NCI-H1417 (cell line): Measurements from ENCODE around the gene APOC4.
A peak's percentile ranks its signal among the peaks of the same experiment; 100 is the strongest.
"Not testable (repeated sequence)": the region's sequence is repeated elsewhere in the genome, so short reads cannot be mapped to it uniquely, and the experiment has no call there.

Experiments
- DNase-seq, 3 experiments: peaks; one replicate each; lab custom pipeline; 2025; lab: John Stamatoyannopoulos, UW

Gene APOC4

GRCh38 chr19:44958090-44958489, 16.1 kb downstream of the APOC4 start:
- DNase-seq = no peak

GRCh38 chr19:44959691-44960090, 17.7 kb downstream of the APOC4 start:
- DNase-seq = no peak

GRCh38 chr19:44960906-44961728, 19.1 kb downstream of the APOC4 start:
- no peak for DNase-seq

- no peak for DNase-seq
Measured at GRCh38 chr19:44961821-44962220, 19.8 kb downstream of the APOC4 start.

- DNase-seq = no peak
Measured at GRCh38 chr19:44968118-44968517, 26.1 kb downstream of the APOC4 start.

DNA sequence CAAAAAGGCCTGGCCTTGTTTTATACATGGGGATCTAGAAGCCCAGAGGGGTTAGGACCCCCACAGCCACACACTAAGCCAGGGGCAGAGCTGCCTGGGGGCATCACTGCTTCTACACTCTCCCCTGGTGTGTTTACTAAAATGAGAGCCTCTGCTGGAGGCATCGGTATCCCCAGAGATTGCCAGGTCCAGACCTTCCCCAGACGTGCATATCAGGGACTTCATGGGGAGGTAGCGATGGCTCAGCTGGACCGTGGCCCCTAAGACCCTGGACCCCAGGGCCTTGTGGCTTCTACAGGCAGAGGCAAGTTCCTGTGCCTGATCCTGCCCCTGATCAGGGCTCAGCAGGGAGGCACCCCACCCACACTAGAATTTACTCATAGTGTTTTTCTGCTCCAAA, 26.6 kb downstream of the APOC4 start:
- no peak for DNase-seq

- DNase-seq = no peak
Measured at GRCh38 chr19:44969437-44969836, 27.4 kb downstream of the APOC4 start.

DNA sequence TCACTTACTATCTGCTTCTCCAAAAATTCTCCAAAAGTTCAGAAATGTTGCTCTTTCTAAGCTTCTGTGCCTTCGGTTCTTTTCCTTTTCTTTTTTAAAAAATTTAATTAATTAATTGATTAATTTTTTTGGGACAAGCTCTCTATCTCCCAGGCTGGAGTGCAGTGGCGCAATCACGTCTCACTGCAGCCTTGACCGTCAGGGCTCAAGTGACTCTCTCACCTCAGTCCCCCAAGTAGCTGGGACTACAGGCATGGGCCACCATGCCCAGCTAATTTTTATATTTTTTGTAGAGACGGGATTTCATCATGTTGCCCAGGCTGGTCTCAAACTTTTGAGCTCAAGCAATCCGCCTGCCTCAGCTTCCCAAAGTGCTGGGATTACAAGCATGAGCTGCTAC, 29.4 kb downstream of the APOC4 start:
- not testable (repeated sequence) for DNase-seq

DNA sequence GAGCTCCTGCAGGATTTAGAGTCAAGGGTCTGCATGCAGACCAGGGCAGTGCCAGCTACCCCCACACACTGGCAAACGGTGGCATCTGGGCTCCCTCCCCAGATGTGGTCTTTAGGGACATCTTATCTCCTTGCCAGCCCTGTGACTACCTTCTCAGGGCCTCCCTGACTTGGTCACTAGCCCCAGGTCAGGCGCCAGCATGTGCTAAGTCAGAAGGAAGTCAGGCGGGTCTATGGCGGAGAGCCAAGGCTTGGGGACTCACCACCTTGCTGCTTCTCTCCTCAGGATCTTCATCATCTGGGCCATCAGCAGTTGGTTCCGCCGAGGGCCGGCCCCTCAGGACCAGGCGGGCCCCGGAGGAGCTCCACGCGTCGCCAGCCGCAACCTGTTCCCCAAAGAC, 30.8 kb downstream of the APOC4 start:
- no peak for DNase-seq

DNA sequence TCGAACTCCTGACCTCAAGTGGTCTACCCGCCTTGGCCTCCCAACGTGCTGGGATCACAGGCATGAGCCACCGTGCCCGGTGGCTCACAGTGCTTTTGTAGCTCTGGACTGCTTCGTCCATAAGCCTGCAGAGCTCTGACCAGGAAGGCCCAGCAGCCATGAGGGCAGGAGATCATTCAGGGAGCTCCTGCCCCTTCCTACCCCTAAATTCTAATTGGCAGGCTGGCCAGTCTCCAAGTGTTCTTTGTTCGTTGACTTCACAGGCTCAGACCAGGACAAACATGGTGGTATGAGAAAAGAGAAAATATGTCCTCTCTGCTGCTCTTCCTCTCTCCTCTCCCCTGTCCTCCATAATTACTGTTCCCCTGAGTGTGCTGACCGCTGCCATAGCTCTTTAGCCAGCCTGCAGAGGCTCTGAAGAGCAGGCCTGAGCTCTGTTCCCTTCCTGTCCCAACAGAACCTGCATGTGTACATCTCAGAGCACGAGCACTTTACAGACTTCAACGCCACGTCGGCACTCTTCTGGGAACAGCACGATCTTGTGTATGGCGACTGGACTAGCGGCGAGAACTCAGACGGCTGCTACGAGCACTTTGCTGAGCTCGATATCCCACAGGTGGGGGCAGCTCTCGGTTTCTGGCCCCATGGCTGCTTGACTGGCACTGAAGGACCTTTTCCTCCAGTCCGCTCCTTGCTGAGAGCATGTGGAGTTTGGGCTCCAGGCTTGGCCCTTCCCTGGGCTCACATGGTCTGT, 32.1 kb downstream of the APOC4 start:
- no peak for DNase-seq

- no peak for DNase-seq
Measured at GRCh38 chr19:44974857-44975256, 32.8 kb downstream of the APOC4 start.

DNA sequence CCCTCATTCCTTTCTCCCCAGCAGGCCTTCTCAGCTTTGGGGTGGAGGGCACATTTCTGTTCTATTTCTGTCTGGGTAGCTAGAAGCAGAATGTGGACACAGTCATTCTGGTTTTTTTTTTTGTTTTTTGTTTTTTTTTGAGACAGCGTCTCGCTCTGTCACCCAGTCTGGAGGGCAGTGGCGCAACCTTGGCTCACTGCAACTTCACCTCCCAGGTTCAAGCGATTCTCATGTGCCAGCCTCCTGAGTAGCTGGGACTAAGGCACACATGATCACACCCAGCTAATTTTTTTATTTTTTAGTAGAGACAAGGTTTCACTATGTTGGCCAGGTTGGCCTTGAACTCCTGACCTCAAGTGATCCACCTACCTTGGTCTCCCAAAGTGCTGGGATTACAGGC, 33.4 kb downstream of the APOC4 start:
- no peak for DNase-seq

DNA sequence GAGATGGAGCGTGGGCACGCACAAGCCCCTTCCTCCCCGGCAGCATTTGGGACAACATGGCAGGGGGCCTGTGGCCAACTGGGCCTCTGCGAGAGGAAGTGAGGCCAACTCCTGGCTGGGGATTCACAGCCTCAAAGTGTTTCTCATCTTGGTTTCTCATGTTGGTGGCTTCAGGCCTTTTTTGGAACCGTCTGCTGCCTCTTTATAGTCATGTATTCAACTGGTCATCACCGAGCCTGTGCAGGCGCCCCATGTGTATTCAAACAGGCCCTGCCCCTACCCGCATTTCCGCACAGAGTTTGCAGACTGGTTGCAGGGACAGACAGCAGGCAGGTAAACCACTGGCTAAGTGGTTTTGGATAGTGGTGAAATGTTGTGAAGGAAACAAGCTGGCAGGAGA, 42.0 kb downstream of the APOC4 start:
- DNase-seq = no peak

DNA sequence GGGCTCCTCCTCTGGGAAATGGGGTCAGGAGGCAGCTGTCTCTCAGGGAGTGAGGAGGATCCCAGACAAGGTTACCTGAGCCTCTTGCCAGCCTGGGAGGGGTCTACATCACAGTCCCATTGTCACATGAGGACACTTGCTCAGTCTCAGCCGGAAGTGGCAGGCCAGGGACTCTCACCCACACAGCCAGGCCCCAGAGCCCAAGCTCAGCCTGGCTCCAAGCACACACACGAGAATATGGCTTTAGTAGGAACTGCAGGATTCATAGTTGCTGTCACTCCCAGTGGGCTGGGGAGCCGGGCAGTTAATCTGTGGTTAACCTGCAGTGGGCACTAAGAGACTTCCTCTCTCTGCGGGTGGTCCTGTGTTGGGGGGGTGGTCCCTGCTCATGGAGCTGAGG, 43.4 kb downstream of the APOC4 start:
- no peak for DNase-seq

GRCh38 chr19:44986389-44986788, 44.4 kb downstream of the APOC4 start:
- DNase-seq = no peak

DNA sequence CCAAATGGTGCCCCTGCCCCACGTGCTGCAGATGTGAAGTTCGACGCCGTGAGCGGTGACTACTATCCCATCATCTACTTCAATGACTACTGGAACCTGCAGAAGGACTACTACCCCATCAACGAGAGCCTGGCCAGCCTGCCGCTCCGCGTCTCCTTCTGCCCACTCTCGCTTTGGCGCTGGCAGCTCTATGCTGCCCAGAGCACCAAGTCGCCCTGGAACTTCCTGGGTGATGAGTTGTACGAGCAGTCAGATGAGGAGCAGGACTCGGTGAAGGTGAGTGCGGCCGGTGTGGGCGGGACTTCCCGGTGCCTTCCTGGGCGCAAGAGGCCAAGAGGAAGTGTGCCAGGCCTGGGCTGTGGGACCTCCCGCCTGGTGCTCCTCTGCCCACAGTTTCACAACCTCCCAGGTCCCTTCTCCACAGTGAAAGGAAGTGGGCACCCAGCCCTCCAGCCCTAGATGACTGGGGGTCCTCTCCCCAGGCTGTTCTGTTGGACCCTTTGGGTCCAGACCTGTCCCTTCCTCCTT, 45.2 kb downstream of the APOC4 start:
- no peak for DNase-seq

DNA sequence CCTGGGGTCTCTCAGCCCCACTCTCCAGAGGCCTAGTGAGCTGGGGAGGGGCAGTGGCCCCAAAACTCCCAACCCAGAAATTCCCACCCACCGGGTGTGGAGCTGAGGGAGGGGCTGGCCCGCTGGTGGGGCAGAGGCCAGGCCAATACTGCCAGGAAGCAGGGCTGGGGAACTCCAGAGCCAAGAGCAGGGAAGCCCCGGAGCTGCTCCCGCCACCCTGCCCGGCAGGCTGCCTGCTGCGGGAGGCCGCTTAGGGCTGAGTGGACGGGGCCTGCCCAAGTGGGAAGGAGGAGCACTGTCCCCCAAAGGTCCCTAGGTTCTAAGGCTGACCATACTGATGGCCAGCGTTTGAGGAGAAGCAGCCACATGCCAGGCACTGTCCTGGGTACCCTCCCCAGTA, 46.2 kb downstream of the APOC4 start:
- no peak for DNase-seq

DNA sequence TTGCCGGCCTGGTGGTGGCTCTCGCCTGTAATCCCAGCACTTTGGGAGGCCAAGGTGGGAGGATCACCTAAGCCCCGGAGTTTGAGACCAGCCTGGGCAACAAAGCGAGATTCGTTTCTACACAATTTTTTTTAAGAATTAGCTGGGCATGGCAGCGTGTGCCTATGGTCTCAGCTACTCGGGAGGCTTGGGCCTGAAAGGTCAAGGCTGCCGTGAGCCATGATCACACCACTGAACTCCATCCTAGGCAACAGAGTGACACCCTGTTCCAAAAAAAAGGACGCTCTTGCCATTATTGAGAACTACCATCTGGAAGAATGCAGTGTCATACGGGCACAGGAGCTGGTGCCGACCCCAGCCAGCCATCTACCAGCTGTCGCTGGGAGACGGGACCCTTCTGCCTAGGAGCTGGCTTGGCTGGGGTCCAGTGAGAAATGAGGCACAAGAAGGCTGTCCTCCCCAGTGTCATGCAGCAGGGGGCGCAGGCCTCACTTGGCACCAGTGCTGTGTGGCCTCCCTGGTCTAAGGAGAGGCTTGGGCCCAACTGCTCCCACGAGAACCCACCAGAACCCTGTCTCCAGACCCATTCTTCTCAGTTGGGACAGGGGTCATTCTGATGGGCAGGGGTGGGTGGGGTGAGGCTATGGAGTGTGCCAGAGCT, 47.0 kb downstream of the APOC4 start:
- peak; percentile 2 to 13 (median 6) for DNase-seq

DNA sequence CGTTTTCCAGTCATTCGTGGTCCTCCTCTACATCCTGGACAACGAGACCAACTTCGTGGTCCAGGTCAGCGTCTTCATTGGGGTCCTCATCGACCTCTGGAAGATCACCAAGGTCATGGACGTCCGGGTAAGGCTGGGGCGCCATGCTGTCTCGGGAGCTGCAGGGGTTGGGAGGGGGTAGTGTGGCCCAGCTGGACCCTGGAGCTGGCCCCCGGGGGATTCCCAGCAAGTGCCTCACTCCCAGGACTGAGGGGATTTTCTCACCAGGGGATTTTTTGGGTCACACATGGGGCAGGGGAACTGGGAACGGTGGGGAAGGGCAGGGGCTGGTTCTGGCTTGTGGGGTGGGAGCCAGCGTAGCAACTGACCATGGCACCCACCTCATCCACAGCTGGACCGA, 48.4 kb downstream of the APOC4 start:
- no peak for DNase-seq

GRCh38 chr19:44990966-44991365, 48.9 kb downstream of the APOC4 start:
- DNase-seq = no peak

DNA sequence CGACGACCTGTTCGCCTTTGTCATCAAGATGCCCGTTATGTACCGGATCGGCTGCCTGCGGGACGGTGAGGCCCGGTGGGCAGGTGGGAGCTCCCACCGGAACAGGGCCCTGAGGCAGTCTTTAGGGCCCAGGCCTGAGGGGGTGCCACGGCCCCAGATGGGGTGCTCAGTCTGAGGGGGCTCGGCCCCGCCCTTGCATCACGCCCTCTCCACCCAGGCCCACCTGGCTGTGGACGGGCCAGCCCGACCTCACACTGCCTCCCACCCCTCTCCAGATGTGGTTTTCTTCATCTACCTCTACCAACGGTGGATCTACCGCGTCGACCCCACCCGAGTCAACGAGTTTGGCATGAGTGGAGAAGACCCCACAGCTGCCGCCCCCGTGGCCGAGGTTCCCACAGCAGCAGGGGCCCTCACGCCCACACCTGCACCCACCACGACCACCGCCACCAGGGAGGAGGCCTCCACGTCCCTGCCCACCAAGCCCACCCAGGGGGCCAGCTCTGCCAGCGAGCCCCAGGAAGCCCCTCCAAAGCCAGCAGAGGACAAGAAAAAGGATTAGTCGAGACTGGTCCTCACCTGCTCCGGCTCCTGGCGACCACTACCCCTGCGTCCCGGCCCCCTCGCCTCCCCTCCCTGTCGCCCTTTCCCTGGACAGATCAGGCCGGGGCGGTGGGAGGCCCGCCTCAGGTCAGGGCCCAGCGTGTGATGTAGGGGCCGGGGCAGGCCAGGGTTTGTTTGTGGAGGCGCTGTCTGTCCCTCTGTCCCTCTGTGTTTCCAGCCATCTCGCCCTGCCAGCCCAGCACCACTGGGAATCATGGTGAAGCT, 50.5 kb downstream of the APOC4 start:
- no peak for DNase-seq

DNA sequence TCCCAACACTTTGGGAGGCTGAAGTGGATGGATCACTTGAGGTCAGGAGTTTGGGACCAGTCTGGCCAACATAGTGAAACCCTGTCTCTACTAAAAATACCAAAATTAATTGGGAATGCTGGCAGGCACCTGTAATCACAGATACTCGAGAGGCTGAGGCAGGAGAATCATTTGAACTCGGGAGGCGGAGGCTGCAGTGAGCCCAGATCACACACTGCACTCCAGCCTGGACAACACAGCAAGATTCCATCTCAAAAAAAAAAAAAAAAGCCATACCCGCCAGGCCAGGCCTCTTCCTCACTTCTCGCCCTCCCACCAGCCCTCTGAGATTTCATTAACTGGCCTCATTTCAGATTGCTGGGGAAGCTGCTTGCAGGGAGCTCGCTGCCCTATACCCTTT, 51.5 kb downstream of the APOC4 start:
- no peak for DNase-seq
